WTC11 (cell line): ENCODE measurements around the gene CTNND2. TPM values are rescaled to one million over a fixed set of nuclear protein-coding genes. Genes with fewer than 3 reads are reported as not detected.

Experiments used
- ATAC-seq: fragments of 200-7000 bp; cut with Tn5 transposase; 2 replicates; pipeline ENCODE4 v1.10.0; 2021; ENCODE audit warnings: mild to moderate bottlenecking, moderate library complexity
- CTCF ChIA-PET: fragments of 300-600 bp; sonication (Branson Sonifier 250); formaldehyde crosslinking; loops from one replicate; lab custom pipeline; 2021; ENCODE audit warnings: antibody characterized with exemption; lab: Charles Lee
- POLR2A ChIA-PET: fragments of 350-600 bp; sonication (Branson Sonifier 250); formaldehyde crosslinking; loops from one replicate; lab custom pipeline; 2021; ENCODE audit warnings: antibody characterized with exemption; lab: Charles Lee
- DNase-seq: peaks from one replicate; pipeline ENCODE4 v3.0.0; 2021; ENCODE audit warnings: low spot score
- H3K27ac Mint-ChIP-seq: 2 replicates; pipeline ENCODE4 v1.8.0; 2021; ENCODE audit warnings: mixed read lengths
- H3K27me3 Mint-ChIP-seq: 2 replicates; pipeline ENCODE4 v1.8.0; 2021; ENCODE audit warnings: low read depth, mild to moderate bottlenecking, moderate library complexity, mixed read lengths
- H3K36me3 Mint-ChIP-seq: 2 replicates; pipeline ENCODE4 v1.8.0; 2021; ENCODE audit warnings: mixed read lengths
- H3K4me1 Mint-ChIP-seq: 2 replicates; pipeline ENCODE4 v1.8.0; 2022; ENCODE audit warnings: mixed read lengths
- H3K4me3 Mint-ChIP-seq: 2 replicates; pipeline ENCODE4 v1.8.0; 2021; ENCODE audit warnings: mild to moderate bottlenecking, moderate library complexity, mixed read lengths
- H3K9me3 Mint-ChIP-seq: 2 replicates; pipeline ENCODE4 v1.8.0; 2021; ENCODE audit warnings: mixed read lengths
- ELF4 ChIP-seq: sonication (generic); formaldehyde crosslinking; IDR thresholded peaks from 2 replicates; pipeline ENCODE4 v1.8.1; 2022; ENCODE audit warnings: low read depth, mild to moderate bottlenecking, moderate library complexity, missing genetic modification reagents
- FOXK1 ChIP-seq: sonication (generic); formaldehyde crosslinking; IDR thresholded peaks from 2 replicates; pipeline ENCODE4 v1.8.0; 2022; ENCODE audit warnings: mild to moderate bottlenecking, moderate library complexity, missing genetic modification reagents
- HMGA2 ChIP-seq: fragments of 250-450 bp; sonication (Bioruptor Pico); IDR thresholded peaks from 2 replicates; pipeline ENCODE4 v1.4.0; 2021; ENCODE audit warnings: mild to moderate bottlenecking, moderate library complexity
- JUN ChIP-seq: sonication (generic); formaldehyde crosslinking; IDR thresholded peaks from 2 replicates; pipeline ENCODE4 v1.8.0; 2023; ENCODE audit warnings: mild to moderate bottlenecking, missing genetic modification reagents
- KAT7 ChIP-seq: sonication (generic); formaldehyde crosslinking; IDR thresholded peaks from 2 replicates; pipeline ENCODE4 v1.8.1; 2023; ENCODE audit warnings: missing genetic modification reagents, mild to moderate bottlenecking, borderline replicate concordance
- NFE2L1 ChIP-seq: sonication (generic); formaldehyde crosslinking; IDR thresholded peaks from 2 replicates; pipeline ENCODE4 v1.8.1; 2023; ENCODE audit warnings: missing genetic modification reagents
- NFYB ChIP-seq: sonication (generic); formaldehyde crosslinking; conservative IDR thresholded peaks from 2 replicates; pipeline ENCODE4 v1.8.0; 2022; ENCODE audit warnings: low read depth, missing genetic modification reagents
- NR2C2 ChIP-seq: sonication (generic); formaldehyde crosslinking; IDR thresholded peaks from 2 replicates; pipeline ENCODE4 v1.8.0; 2022; ENCODE audit warnings: mild to moderate bottlenecking, missing genetic modification reagents
- NR3C1 ChIP-seq: sonication (generic); formaldehyde crosslinking; conservative IDR thresholded peaks from 2 replicates; pipeline ENCODE4 v1.8.1; 2023; ENCODE audit warnings: low read depth, mild to moderate bottlenecking, missing genetic modification reagents
- OVOL2 ChIP-seq: fragments of 250-450 bp; sonication (Bioruptor Pico); IDR thresholded peaks from 2 replicates; pipeline ENCODE4 v1.9.0; 2021; ENCODE audit warnings: mild to moderate bottlenecking, borderline replicate concordance
- SOX15 ChIP-seq: fragments of 250-450 bp; sonication (Bioruptor Pico); IDR thresholded peaks from 2 replicates; pipeline ENCODE4 v1.9.0; 2021; ENCODE audit warnings: mild to moderate bottlenecking
- ZNF671 ChIP-seq: fragments of 250-450 bp; sonication (Bioruptor Pico); IDR thresholded peaks from 2 replicates; pipeline ENCODE4 v1.8.0; 2021; ENCODE audit warnings: mild to moderate bottlenecking
- total RNA-seq: library from RNA; stranded (reverse); gene quantifications from 3 replicates; pipeline ENCODE4 v1.2.3, GENCODE V29; 2021
- TF ChIP-seq, protein P1 (sequence below): sonication (generic); formaldehyde crosslinking; IDR thresholded peaks from 2 replicates; pipeline ENCODE4 v1.8.1; 2022; ENCODE audit warnings: low read depth, missing genetic modification reagents, borderline replicate concordance
- TF ChIP-seq, protein P2 (sequence below): sonication (generic); formaldehyde crosslinking; IDR thresholded peaks from 2 replicates; pipeline ENCODE4 v1.8.0; 2023; ENCODE audit warnings: missing genetic modification reagents
- TF ChIP-seq, protein P3 (sequence below): sonication (generic); formaldehyde crosslinking; conservative IDR thresholded peaks from 2 replicates; pipeline ENCODE4 v1.8.1; 2023; ENCODE audit warnings: mild to moderate bottlenecking, low read depth, missing genetic modification reagents, moderate library complexity
- TF ChIP-seq, protein P4 (sequence below): sonication (generic); formaldehyde crosslinking; IDR thresholded peaks from 2 replicates; pipeline ENCODE4 v1.8.1; 2022; ENCODE audit warnings: mild to moderate bottlenecking, missing genetic modification reagents, moderate library complexity, borderline replicate concordance
- TF ChIP-seq, protein P5 (sequence below): sonication (generic); formaldehyde crosslinking; IDR thresholded peaks from 2 replicates; pipeline ENCODE4 v1.8.1; 2022; ENCODE audit warnings: missing genetic modification reagents, borderline replicate concordance
- TF ChIP-seq, protein P6 (sequence below): sonication (generic); formaldehyde crosslinking; IDR thresholded peaks from 2 replicates; pipeline ENCODE4 v1.8.1; 2023; ENCODE audit warnings: mild to moderate bottlenecking, missing genetic modification reagents, moderate library complexity

CTNND2 gene
- total RNA-seq, 1 experiment from 2014 or later, result 11.9 TPM

DNA sequence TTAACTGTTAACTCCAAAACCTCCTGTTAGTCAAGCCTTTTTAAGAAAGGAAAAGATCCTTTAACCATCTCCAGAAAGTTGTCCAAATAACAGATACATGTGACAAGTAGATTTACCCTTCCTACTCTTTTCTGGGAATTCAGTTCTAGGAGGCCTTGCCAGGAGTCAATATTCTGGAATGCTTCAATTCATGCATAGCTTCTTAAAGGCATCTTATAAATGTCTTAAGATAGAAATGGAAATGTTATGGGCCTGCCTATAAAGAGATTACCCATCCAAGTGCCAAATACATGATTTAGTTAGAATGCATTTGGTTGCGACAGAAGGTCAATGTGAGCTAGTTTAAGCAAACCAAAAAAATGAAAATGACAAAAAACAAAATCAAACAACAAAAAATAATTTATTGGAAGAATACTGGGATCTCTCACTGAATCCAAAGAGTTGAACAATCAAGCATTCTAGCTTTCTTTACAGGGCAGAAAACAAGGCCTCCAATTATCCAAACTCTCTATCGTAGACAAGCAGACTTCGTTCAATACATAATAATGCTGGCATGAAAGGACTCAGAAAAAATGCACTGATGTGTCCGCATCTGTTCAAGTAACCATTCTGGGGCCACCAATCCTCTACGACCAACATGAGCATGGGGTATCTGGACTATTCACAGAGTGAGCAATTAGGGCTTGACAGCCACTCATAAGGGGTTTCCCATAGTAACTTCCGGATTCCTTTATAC, 188.6 kb downstream of the CTNND2 start:
- peaks cover 16% of the 10 kb centered on the region for H3K4me1 Mint-ChIP-seq
- H3K27me3 Mint-ChIP-seq, result no peaks in the 10 kb centered on the region
- no peak overlapping the region for H3K4me3 Mint-ChIP-seq
- DNase-seq (no peak), ATAC-seq (no peak)
- no peak overlapping the region for H3K27ac Mint-ChIP-seq
- H3K9me3 Mint-ChIP-seq, result no peaks in the 10 kb centered on the region
- ChIA-PET CTCF (no interaction called here), POLR2A (no interaction called here)
- TF ChIP-seq ZNF671 (CRISPR knock-in tag), result no peak
- TF ChIP-seq HMGA2 (CRISPR knock-in tag), result no peak
- no peaks in the 10 kb centered on the region for H3K36me3 Mint-ChIP-seq

DNA sequence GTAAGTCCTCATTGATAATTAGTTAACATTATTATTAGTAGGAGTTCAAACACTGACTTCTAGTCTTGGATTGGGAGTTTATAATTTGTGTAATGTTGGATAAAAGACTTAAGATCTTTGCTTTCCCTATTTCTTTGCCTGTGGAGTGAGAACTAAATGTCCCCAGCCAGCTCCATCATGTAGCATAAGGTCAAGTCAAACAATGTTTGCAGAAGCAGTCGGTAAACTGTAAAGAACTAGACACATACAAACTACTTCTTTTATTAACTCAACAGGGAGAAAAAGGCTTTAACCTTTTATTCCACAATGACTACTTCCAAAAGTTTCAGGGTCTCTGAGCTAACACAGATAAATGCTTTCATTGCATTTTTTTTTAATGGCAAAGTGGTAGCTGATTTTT, 192.3 kb downstream of the CTNND2 start:
- Mint-ChIP-seq H3K4me3 (no peak overlapping the region), H3K4me1 (peaks cover 16% of the 10 kb centered on the region), H3K27ac (no peak overlapping the region), H3K36me3 (no peaks in the 10 kb centered on the region), H3K9me3 (no peaks in the 10 kb centered on the region), H3K27me3 (no peaks in the 10 kb centered on the region)
- ATAC-seq (no peak), DNase-seq (no peak)
- TF ChIP-seq OVOL2 (CRISPR knock-in tag) (no peak), SOX15 (CRISPR knock-in tag) (no peak)
- TF ChIP-seq, protein P1, sequence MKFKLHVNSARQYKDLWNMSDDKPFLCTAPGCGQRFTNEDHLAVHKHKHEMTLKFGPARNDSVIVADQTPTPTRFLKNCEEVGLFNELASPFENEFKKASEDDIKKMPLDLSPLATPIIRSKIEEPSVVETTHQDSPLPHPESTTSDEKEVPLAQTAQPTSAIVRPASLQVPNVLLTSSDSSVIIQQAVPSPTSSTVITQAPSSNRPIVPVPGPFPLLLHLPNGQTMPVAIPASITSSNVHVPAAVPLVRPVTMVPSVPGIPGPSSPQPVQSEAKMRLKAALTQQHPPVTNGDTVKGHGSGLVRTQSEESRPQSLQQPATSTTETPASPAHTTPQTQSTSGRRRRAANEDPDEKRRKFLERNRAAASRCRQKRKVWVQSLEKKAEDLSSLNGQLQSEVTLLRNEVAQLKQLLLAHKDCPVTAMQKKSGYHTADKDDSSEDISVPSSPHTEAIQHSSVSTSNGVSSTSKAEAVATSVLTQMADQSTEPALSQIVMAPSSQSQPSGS (CRISPR knock-in tag), result no peak
- ChIA-PET POLR2A (no interaction called here), CTCF (no interaction called here)

DNA sequence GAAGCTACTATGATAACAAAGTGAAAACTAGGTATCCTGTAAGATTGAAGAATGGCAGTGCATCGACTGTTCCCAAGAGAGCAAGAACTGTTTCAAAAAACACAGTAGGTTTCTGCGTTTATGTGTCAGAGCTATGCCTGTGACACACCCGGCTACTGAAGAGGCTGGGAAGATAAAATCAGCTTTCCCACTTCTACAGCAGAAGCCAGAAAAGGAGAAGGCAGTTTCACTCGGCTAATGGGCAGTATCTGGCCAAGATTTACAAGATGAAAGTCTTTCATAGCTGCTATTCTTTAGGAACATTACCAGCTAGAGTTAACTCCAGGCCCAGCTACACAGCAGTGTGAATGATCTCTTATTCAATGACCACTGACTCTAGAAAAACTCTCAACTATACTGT, 195.2 kb downstream of the CTNND2 start:
- H3K27me3 Mint-ChIP-seq, result no peaks in the 10 kb centered on the region
- DNase-seq (no peak), ATAC-seq (no peak)
- TF ChIP-seq NR3C1 (CRISPR knock-in tag), result no peak
- TF ChIP-seq ELF4 (CRISPR knock-in tag), result no peak
- no peak for TF ChIP-seq JUN (CRISPR knock-in tag)
- no peak for TF ChIP-seq FOXK1 (CRISPR knock-in tag)
- TF ChIP-seq KAT7, result no peak
- TF ChIP-seq NFYB (CRISPR knock-in tag), result no peak
- no peak for TF ChIP-seq NFE2L1 (CRISPR knock-in tag)
- TF ChIP-seq, protein P2, sequence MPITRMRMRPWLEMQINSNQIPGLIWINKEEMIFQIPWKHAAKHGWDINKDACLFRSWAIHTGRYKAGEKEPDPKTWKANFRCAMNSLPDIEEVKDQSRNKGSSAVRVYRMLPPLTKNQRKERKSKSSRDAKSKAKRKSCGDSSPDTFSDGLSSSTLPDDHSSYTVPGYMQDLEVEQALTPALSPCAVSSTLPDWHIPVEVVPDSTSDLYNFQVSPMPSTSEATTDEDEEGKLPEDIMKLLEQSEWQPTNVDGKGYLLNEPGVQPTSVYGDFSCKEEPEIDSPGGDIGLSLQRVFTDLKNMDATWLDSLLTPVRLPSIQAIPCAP (CRISPR knock-in tag), result no peak
- TF ChIP-seq, protein P3, sequence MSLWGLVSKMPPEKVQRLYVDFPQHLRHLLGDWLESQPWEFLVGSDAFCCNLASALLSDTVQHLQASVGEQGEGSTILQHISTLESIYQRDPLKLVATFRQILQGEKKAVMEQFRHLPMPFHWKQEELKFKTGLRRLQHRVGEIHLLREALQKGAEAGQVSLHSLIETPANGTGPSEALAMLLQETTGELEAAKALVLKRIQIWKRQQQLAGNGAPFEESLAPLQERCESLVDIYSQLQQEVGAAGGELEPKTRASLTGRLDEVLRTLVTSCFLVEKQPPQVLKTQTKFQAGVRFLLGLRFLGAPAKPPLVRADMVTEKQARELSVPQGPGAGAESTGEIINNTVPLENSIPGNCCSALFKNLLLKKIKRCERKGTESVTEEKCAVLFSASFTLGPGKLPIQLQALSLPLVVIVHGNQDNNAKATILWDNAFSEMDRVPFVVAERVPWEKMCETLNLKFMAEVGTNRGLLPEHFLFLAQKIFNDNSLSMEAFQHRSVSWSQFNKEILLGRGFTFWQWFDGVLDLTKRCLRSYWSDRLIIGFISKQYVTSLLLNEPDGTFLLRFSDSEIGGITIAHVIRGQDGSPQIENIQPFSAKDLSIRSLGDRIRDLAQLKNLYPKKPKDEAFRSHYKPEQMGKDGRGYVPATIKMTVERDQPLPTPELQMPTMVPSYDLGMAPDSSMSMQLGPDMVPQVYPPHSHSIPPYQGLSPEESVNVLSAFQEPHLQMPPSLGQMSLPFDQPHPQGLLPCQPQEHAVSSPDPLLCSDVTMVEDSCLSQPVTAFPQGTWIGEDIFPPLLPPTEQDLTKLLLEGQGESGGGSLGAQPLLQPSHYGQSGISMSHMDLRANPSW (CRISPR knock-in tag), result no peak
- no peak for TF ChIP-seq ZNF671 (CRISPR knock-in tag)
- TF ChIP-seq, protein P4, sequence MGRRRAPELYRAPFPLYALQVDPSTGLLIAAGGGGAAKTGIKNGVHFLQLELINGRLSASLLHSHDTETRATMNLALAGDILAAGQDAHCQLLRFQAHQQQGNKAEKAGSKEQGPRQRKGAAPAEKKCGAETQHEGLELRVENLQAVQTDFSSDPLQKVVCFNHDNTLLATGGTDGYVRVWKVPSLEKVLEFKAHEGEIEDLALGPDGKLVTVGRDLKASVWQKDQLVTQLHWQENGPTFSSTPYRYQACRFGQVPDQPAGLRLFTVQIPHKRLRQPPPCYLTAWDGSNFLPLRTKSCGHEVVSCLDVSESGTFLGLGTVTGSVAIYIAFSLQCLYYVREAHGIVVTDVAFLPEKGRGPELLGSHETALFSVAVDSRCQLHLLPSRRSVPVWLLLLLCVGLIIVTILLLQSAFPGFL (CRISPR knock-in tag), result no peak
- TF ChIP-seq NR2C2 (CRISPR knock-in tag), result no peak
- TF ChIP-seq, protein P5, sequence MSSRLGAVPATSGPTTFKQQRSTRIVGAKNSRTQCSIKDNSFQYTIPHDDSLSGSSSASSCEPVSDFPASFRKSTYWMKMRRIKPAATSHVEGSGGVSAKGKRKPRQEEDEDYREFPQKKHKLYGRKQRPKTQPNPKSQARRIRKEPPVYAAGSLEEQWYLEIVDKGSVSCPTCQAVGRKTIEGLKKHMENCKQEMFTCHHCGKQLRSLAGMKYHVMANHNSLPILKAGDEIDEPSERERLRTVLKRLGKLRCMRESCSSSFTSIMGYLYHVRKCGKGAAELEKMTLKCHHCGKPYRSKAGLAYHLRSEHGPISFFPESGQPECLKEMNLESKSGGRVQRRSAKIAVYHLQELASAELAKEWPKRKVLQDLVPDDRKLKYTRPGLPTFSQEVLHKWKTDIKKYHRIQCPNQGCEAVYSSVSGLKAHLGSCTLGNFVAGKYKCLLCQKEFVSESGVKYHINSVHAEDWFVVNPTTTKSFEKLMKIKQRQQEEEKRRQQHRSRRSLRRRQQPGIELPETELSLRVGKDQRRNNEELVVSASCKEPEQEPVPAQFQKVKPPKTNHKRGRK (CRISPR knock-in tag), result no peak
- TF ChIP-seq, protein P6, sequence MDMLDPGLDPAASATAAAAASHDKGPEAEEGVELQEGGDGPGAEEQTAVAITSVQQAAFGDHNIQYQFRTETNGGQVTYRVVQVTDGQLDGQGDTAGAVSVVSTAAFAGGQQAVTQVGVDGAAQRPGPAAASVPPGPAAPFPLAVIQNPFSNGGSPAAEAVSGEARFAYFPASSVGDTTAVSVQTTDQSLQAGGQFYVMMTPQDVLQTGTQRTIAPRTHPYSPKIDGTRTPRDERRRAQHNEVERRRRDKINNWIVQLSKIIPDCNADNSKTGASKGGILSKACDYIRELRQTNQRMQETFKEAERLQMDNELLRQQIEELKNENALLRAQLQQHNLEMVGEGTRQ (CRISPR knock-in tag), result no peak
- H3K27ac Mint-ChIP-seq, result no peak overlapping the region
- H3K36me3 Mint-ChIP-seq, result no peaks in the 10 kb centered on the region
- H3K4me3 Mint-ChIP-seq, result no peak overlapping the region
- no peaks in the 10 kb centered on the region for H3K9me3 Mint-ChIP-seq
- ChIA-PET POLR2A (no interaction called here), CTCF (no interaction called here)
- H3K4me1 Mint-ChIP-seq, result peaks cover 1% of the 10 kb centered on the region; the same call in 1 of the 2 replicates
